ENCODE results near the gene MRPL51. TPM values are rescaled to one million over a fixed set of nuclear protein-coding genes. Genes with fewer than 3 reads are reported as not detected.

The MRPL51 gene
- total RNA-seq, 1 donor from 2014 or later: 86.4 TPM

Other genes with a start within 250 kb of the MRPL51 start
- 0.09 TPM in 1 of 2 replicates, not detected in the other for gene PLEKHG6, start 182.6 kb downstream of the MRPL51 start, total RNA-seq
- gene TNFRSF1A, start 151.2 kb downstream of the MRPL51 start, total RNA-seq: 58.9 and 67.6 TPM in 2 replicates
- 1.5 and 7.1 TPM in 2 replicates for gene SCNN1A, start 117.7 kb downstream of the MRPL51 start, total RNA-seq
- gene LTBR, start 109.1 kb downstream of the MRPL51 start, total RNA-seq: 46.4 and 74.0 TPM in 2 replicates
- not detected in 2 replicates for gene CD27, start 48.3 kb downstream of the MRPL51 start, total RNA-seq
- 23.0 and 26.1 TPM in 2 replicates for gene TAPBPL, start 41.2 kb downstream of the MRPL51 start, total RNA-seq
- gene VAMP1, start 22.6 kb downstream of the MRPL51 start, total RNA-seq: 0.51 and 4.1 TPM in 2 replicates
- gene NCAPD2, start 840 bp upstream of the MRPL51 start, total RNA-seq: 28.2 and 102 TPM in 2 replicates
- 4,017 and 6,422 TPM in 2 replicates for gene GAPDH, start 41.3 kb upstream of the MRPL51 start, total RNA-seq
- 13.1 and 13.6 TPM in 2 replicates for gene IFFO1, start 62.8 kb upstream of the MRPL51 start, total RNA-seq
- gene NOP2, start 75.0 kb upstream of the MRPL51 start, total RNA-seq: 15.5 and 19.3 TPM in 2 replicates
- gene CHD4, start 114.1 kb upstream of the MRPL51 start, total RNA-seq: 213 and 302 TPM in 2 replicates
- gene LPAR5, start 142.7 kb upstream of the MRPL51 start, total RNA-seq: not detected in 2 replicates
- 0.42 and 1.5 TPM in 2 replicates for gene ACRBP, start 154.2 kb upstream of the MRPL51 start, total RNA-seq
- gene ING4, start 169.9 kb upstream of the MRPL51 start, total RNA-seq: 44.0 and 61.1 TPM in 2 replicates
- 12.1 and 15.9 TPM in 2 replicates for gene ZNF384, start 196.1 kb upstream of the MRPL51 start, total RNA-seq
- not detected in 2 replicates for gene PIANP, start 207.6 kb upstream of the MRPL51 start, total RNA-seq
- gene COPS7A, start 230.8 kb upstream of the MRPL51 start, total RNA-seq: 31.7 and 41.4 TPM in 2 replicates